GM20000 (cell line): ENCODE data around the gene SYT17.

Experiments
- DNase-seq: peaks from one replicate; pipeline ENCODE4 v3.0.0; 2012; ENCODE audit warnings: low spot score
- CTCF ChIP-seq: IDR thresholded peaks from 2 replicates; pipeline ENCODE4 v1.5.1; 2012; ENCODE audit warnings: mild to moderate bottlenecking, control low read depth; ENCODE audit errors: extremely low read depth, missing control alignments

Gene SYT17

GRCh38 chr16:19288872-19289799, 121.1 kb downstream of the SYT17 start:
- TF ChIP-seq CTCF = no peak
- no peak for DNase-seq

GRCh38 chr16:19289811-19290485, 121.9 kb downstream of the SYT17 start:
- DNase-seq = no peak
- no peak for TF ChIP-seq CTCF

DNA sequence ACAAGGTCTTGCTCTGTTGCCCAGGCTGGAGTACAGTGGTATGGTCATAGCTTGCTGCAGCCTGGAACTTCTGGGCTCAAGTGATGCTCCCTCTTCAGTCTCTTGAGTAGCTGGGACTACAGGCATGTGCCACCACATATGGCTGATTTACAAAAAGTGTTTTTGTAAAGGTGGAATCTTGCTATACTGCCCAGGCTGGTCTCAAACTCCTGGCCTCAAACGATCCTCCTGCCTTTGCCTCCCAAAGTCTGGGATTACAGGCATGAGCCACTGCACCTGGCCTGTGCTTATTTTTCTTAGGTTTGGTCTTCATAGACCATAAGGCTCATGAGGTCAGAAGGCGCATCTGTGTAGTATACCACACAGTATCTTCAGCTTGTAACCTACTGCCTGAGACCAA, 122.8 kb downstream of the SYT17 start:
- DNase-seq = no peak

DNA sequence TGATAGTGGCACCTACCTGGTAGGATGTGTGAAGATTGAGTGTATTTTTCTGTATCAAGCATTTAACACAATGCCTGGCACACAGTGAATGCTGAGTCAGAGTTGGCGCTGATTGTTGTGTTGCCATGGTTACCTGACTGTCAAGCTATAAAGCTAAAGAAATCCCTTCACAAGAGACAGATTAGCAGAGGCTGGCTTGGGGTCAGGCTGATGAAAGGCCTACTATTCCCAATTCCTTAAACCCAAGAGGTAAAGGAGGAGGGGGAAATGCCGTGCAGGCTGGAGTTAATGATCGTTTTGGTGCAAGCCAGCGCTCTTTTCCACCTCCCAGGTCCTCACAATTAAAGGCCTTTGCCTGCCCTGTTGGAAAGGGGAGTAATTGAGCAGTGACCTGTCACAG, 123.4 kb downstream of the SYT17 start:
- DNase-seq = no peak
- TF ChIP-seq CTCF = no peak

More for the DNA sequence above, 122.8 kb downstream of the SYT17 start:
- no peak for TF ChIP-seq CTCF

GRCh38 chr16:19292186-19292585, 124.1 kb downstream of the SYT17 start:
- no peak for TF ChIP-seq CTCF
- no peak for DNase-seq

- DNase-seq = peak; percentile 75
- no peak for TF ChIP-seq CTCF
Measured at GRCh38 chr16:19294156-19294649, 126.2 kb downstream of the SYT17 start.

DNA sequence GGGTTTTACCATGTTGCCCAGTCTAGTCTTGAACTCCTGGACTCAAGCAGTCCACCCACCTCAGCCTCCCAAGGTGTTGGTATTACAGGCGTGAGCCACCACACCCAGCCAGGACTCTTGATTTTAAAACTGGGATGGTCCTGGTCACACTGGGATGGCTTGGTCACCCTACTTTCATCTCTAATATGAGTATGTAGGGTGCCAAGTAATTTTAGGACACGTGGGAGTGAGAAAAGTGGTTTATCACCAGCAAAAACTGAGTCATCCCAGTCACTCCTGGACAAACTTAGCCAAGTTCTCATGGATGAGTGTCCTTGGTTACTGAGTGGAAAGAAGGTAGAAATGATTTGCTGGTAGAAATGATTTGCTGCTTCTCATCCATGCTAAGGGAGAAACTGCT, 127.4 kb downstream of the SYT17 start:
- no peak for TF ChIP-seq CTCF
- DNase-seq = no peak
